ENCODE measurements around the gene ANXA11.
"Not testable (repeated sequence)": the region's sequence is repeated elsewhere in the genome, so short reads cannot be mapped to it uniquely, and the experiment has no call there.

GRCh38 chr10:80251703-80252280 lies 46.5 kb upstream of the ANXA11 start:
- not testable (repeated sequence) for TF ChIP-seq CTCF (IDR thresholded peaks at IDR 0.05 in 2 of 3, conservative IDR thresholded peaks at IDR 0.05 in 1 of 3; ENCODE audit: borderline replicate concordance in 1 of 3, insufficient read depth in 1 of 3, low read depth in 2 of 3, low read length in 2 of 3); EZH2 (IDR thresholded peaks at IDR 0.05); ATF3 (IDR thresholded peaks at IDR 0.05); POLR2AphosphoS5 (IDR thresholded peaks at IDR 0.05; ENCODE audit: low read depth, low read length); POLR2A (IDR thresholded peaks at IDR 0.05; ENCODE audit: borderline replicate concordance, extremely low read depth, insufficient read depth, insufficient read length); EZH2phosphoT487 (IDR thresholded peaks at IDR 0.05; ENCODE audit: borderline replicate concordance); REST (IDR thresholded peaks at IDR 0.05; ENCODE audit: low read depth); SIN3A (IDR thresholded peaks at IDR 0.05; ENCODE audit: low read depth); JUND (IDR thresholded peaks at IDR 0.05); CEBPB (IDR thresholded peaks at IDR 0.05; ENCODE audit: low read depth); SRF (IDR thresholded peaks at IDR 0.05; ENCODE audit: low read depth)

Data from HCT116 (cell line).